Neural progenitor cell (in vitro differentiated cells): ENCODE measurements around the gene REEP1.

Experiments
- EZH2phosphoT487 ChIP-seq: fragments of 200-600 bp; sonication (generic); IDR thresholded peaks from 2 replicates; pipeline ENCODE4 v1.6.1; 2017; ENCODE audit warnings: antibody characterized with exemption
- TF ChIP-seq, protein P1 (sequence below): fragments of 200-600 bp; sonication (generic); IDR thresholded peaks from 2 replicates; pipeline ENCODE4 v1.5.1; 2017; ENCODE audit warnings: antibody characterized with exemption, mild to moderate bottlenecking

DNA sequence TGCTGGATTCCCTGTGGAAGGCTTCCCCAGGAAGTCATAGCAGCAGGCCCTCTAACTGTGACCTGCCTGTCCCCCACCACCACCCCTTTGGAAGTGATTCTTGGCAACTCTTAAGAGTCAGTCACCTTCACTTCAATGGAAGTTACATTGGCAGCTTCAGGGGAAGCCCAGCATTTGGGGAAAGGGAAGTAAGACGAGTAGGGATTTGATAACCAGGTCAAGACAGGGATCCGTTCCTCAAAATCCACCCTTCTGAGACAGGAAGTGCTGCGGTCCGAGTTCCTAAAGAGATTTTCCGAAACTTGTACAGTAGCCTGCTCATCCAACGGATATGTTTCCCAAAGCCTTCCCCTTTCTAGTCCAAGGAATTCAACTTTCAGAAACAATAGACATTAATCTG, 84.0 kb downstream of the REEP1 start:
- no peak for TF ChIP-seq EZH2phosphoT487
- TF ChIP-seq, protein P1, sequence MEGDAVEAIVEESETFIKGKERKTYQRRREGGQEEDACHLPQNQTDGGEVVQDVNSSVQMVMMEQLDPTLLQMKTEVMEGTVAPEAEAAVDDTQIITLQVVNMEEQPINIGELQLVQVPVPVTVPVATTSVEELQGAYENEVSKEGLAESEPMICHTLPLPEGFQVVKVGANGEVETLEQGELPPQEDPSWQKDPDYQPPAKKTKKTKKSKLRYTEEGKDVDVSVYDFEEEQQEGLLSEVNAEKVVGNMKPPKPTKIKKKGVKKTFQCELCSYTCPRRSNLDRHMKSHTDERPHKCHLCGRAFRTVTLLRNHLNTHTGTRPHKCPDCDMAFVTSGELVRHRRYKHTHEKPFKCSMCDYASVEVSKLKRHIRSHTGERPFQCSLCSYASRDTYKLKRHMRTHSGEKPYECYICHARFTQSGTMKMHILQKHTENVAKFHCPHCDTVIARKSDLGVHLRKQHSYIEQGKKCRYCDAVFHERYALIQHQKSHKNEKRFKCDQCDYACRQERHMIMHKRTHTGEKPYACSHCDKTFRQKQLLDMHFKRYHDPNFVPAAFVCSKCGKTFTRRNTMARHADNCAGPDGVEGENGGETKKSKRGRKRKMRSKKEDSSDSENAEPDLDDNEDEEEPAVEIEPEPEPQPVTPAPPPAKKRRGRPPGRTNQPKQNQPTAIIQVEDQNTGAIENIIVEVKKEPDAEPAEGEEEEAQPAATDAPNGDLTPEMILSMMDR = no peak
